ENCODE data around the gene SUSD5.
"Not testable (repeated sequence)": the region's sequence is repeated elsewhere in the genome, so short reads cannot be mapped to it uniquely, and the experiment has no call there.

Gene SUSD5

GRCh38 chr3:33167284-33167683, 51.3 kb downstream of the SUSD5 start:
- Histone ChIP-seq H3K79me2 (ENCODE audit: insufficient read depth, low read length) (no peaks in the 10 kb centered on the region), H3K27me3 (ENCODE audit: insufficient read depth, low read length) (no peaks in the 10 kb centered on the region), H2AFZ (ENCODE audit: low read length) (no peak overlapping the region), H3K9me2 (ENCODE audit: low read depth, low read length) (no peaks in the 10 kb centered on the region), H4K20me1 (ENCODE audit: insufficient read depth, low read length) (no peaks in the 10 kb centered on the region), H3K4me2 (ENCODE audit: low read length) (no peak overlapping the region), H3K9me3 (ENCODE audit: low read length) (no peaks in the 10 kb centered on the region), H3K4me3 (ENCODE audit: low read depth, low read length, poor library complexity, severe bottlenecking) (no peak overlapping the region), H3K4me1 (ENCODE audit: insufficient read depth, low read length, severe bottlenecking) (no peaks in the 10 kb centered on the region), H3K9ac (ENCODE audit: low read length) (no peak overlapping the region), H3K36me3 (ENCODE audit: insufficient read depth, low read length) (no peaks in the 10 kb centered on the region), H3K27ac (ENCODE audit: low read depth, low read length, poor library complexity, severe bottlenecking) (no peak overlapping the region), H3F3A (ENCODE audit: insufficient read depth, low read length) (no peaks in the 10 kb centered on the region)
- no peak for TF ChIP-seq CTCF (IDR thresholded peaks at IDR 0.05; ENCODE audit: low read length)
- no peak for TF ChIP-seq EZH2 (IDR thresholded peaks at IDR 0.05; ENCODE audit: borderline replicate concordance, low read length)

GRCh38 chr3:33166095-33166494, 52.5 kb downstream of the SUSD5 start:
- TF ChIP-seq CTCF (IDR thresholded peaks at IDR 0.05; ENCODE audit: low read length) (no peak), EZH2 (IDR thresholded peaks at IDR 0.05; ENCODE audit: borderline replicate concordance, low read length) (no peak)
- Histone ChIP-seq H3K4me1 (ENCODE audit: insufficient read depth, low read length, severe bottlenecking) (no peaks in the 10 kb centered on the region), H2AFZ (ENCODE audit: low read length) (no peak overlapping the region), H3K4me3 (ENCODE audit: low read depth, low read length, poor library complexity, severe bottlenecking) (no peak overlapping the region), H3K79me2 (ENCODE audit: insufficient read depth, low read length) (no peaks in the 10 kb centered on the region), H3K27ac (ENCODE audit: low read depth, low read length, poor library complexity, severe bottlenecking) (no peak overlapping the region), H4K20me1 (ENCODE audit: insufficient read depth, low read length) (no peaks in the 10 kb centered on the region), H3F3A (ENCODE audit: insufficient read depth, low read length) (no peaks in the 10 kb centered on the region), H3K9me2 (ENCODE audit: low read depth, low read length) (no peaks in the 10 kb centered on the region), H3K36me3 (ENCODE audit: insufficient read depth, low read length) (no peaks in the 10 kb centered on the region), H3K4me2 (ENCODE audit: low read length) (no peak overlapping the region), H3K9ac (ENCODE audit: low read length) (no peak overlapping the region), H3K9me3 (ENCODE audit: low read length) (no peaks in the 10 kb centered on the region), H3K27me3 (ENCODE audit: insufficient read depth, low read length) (no peaks in the 10 kb centered on the region)

- Histone ChIP-seq H3K36me3 (ENCODE audit: insufficient read depth, low read length) (no peaks in the 10 kb centered on the region), H3K79me2 (ENCODE audit: insufficient read depth, low read length) (no peaks in the 10 kb centered on the region), H4K20me1 (ENCODE audit: insufficient read depth, low read length) (no peaks in the 10 kb centered on the region), H3K27ac (ENCODE audit: low read depth, low read length, poor library complexity, severe bottlenecking) (no peak overlapping the region), H3K4me2 (ENCODE audit: low read length) (no peak overlapping the region), H3K9me3 (ENCODE audit: low read length) (no peaks in the 10 kb centered on the region), H3K4me3 (ENCODE audit: low read depth, low read length, poor library complexity, severe bottlenecking) (no peak overlapping the region), H2AFZ (ENCODE audit: low read length) (no peak overlapping the region), H3K9ac (ENCODE audit: low read length) (no peak overlapping the region), H3K4me1 (ENCODE audit: insufficient read depth, low read length, severe bottlenecking) (no peaks in the 10 kb centered on the region), H3K27me3 (ENCODE audit: insufficient read depth, low read length) (no peaks in the 10 kb centered on the region), H3K9me2 (ENCODE audit: low read depth, low read length) (no peaks in the 10 kb centered on the region), H3F3A (ENCODE audit: insufficient read depth, low read length) (no peaks in the 10 kb centered on the region)
- TF ChIP-seq CTCF (IDR thresholded peaks at IDR 0.05; ENCODE audit: low read length) = no peak
- TF ChIP-seq EZH2 (IDR thresholded peaks at IDR 0.05; ENCODE audit: borderline replicate concordance, low read length) = no peak
Observed at GRCh38 chr3:33165372-33165771, 53.2 kb downstream of the SUSD5 start.

GRCh38 chr3:33162621-33163020, 56.0 kb downstream of the SUSD5 start:
- H3K27ac ChIP-seq (ENCODE audit: low read depth, low read length, poor library complexity, severe bottlenecking); H3K4me1 ChIP-seq (ENCODE audit: insufficient read depth, low read length, severe bottlenecking); H3K27me3 ChIP-seq (ENCODE audit: insufficient read depth, low read length); H3K4me2 ChIP-seq (ENCODE audit: low read length); H3F3A ChIP-seq (ENCODE audit: insufficient read depth, low read length); H3K4me3 ChIP-seq (ENCODE audit: low read depth, low read length, poor library complexity, severe bottlenecking); H3K9me2 ChIP-seq (ENCODE audit: low read depth, low read length); H4K20me1 ChIP-seq (ENCODE audit: insufficient read depth, low read length); H3K36me3 ChIP-seq (ENCODE audit: insufficient read depth, low read length); H2AFZ ChIP-seq (ENCODE audit: low read length); H3K9me3 ChIP-seq (ENCODE audit: low read length); H3K79me2 ChIP-seq (ENCODE audit: insufficient read depth, low read length); H3K9ac ChIP-seq (ENCODE audit: low read length): not testable (repeated sequence)
